MM.1S (cell line): Measurements from ENCODE around the gene TMC2.
"Not testable (repeated sequence)": the region's sequence is repeated elsewhere in the genome, so short reads cannot be mapped to it uniquely, and the experiment has no call there.

Experiments used
- CTCF ChIP-seq: fragments of 300-600 bp; sonication (generic); IDR thresholded peaks from 2 replicates; pipeline ENCODE4 v1.5.1; 2016; ENCODE audit warnings: antibody characterized with exemption, low read length, mixed read lengths
- EZH2 ChIP-seq: fragments of 300-600 bp; sonication (generic); optimal IDR thresholded peaks from 2 replicates; pipeline ENCODE3; 2017; ENCODE audit warnings: low read depth, mild to moderate bottlenecking, antibody characterized with exemption, low read length, mixed read lengths
- EZH2phosphoT487 ChIP-seq: fragments of 300-600 bp; sonication (generic); IDR thresholded peaks from 2 replicates; pipeline ENCODE4 v1.6.1; 2018; ENCODE audit warnings: antibody characterized with exemption, low read length

- TF ChIP-seq CTCF, EZH2, EZH2phosphoT487: not testable (repeated sequence)
These were observed 33.5 kb upstream of the TMC2 start for GRCh38 chr20:2502808-2503384.
